Stomach (tissue), 9 donors: ENCODE results near the gene CYP27C1. TPM values are rescaled to one million over a fixed set of nuclear protein-coding genes. Genes with fewer than 3 reads are reported as not detected.
A peak's percentile ranks its signal among the peaks of the same experiment; 100 is the strongest.

ENCODE experiments used
- DNase-seq, 2 donors: peaks; one replicate each; pipeline versions ENCODE4 v3.0.0 to v3.0.0-alpha.2; 2013 to 2019
- H3K27ac ChIP-seq, 5 donors: fragments of 200-600 bp in 4 of 5; sonication (generic) in 4 of 5; one replicate each; pipeline ENCODE4 v1.5.1; 2013 to 2019; ENCODE audit warnings: mild to moderate bottlenecking in 1 of 5, moderate library complexity in 1 of 5
- H3K27me3 ChIP-seq, 3 donors: fragments of 200-600 bp; sonication (generic); one replicate each; pipeline ENCODE4 v1.5.1; 2017 to 2019; ENCODE audit warnings: mixed run types in 1 of 3
- H3K36me3 ChIP-seq, 4 donors: fragments of 200-600 bp; sonication (generic); 1 replicate in 3 of 4; 2 replicates in 1 of 4; pipeline ENCODE4 v1.5.1; 2016 to 2019
- H3K4me1 ChIP-seq, 4 donors: fragments of 200-600 bp; sonication (generic); one replicate each; pipeline ENCODE4 v1.5.1; 2016 to 2019
- H3K4me3 ChIP-seq, 4 donors: fragments of 200-600 bp; sonication (generic) in 3 of 4; one replicate each; pipeline ENCODE4 v1.5.1; 2016 to 2019; ENCODE audit warnings: mild to moderate bottlenecking in 1 of 4
- H3K9me3 ChIP-seq, 4 donors: fragments of 200-600 bp; sonication (generic); one replicate each; pipeline ENCODE4 v1.5.1; 2016 to 2019
- CTCF ChIP-seq, 7 experiments: fragments of 450-650 bp in 4 of 7; fragments of 200-600 bp in 3 of 7; sonication (generic) in 3 of 7; IDR thresholded peaks; one replicate each; pipeline ENCODE4 v1.5.1; 2016 to 2019; ENCODE audit warnings: antibody characterized with exemption in 7 of 7, control low read depth in 2 of 7, mild to moderate bottlenecking in 1 of 7
- EP300 ChIP-seq: sonication (generic); formaldehyde crosslinking; IDR thresholded peaks from one replicate; pipeline ENCODE4 v1.6.1; 2017; ENCODE audit warnings: antibody characterized with exemption
- POLR2A ChIP-seq, 4 donors: fragments of 450-650 bp; IDR thresholded peaks; one replicate each; pipeline ENCODE4 v1.6.1; 2016; ENCODE audit warnings: antibody characterized with exemption in 4 of 4, control low read depth in 2 of 4, mild to moderate bottlenecking in 1 of 4, moderate library complexity in 1 of 4
- POLR2AphosphoS5 ChIP-seq, 3 donors: sonication (generic); formaldehyde crosslinking; IDR thresholded peaks; one replicate each; pipeline ENCODE4 v1.6.1; 2016; ENCODE audit warnings: antibody characterized with exemption in 3 of 3
- WGBS, 5 donors: extraction: QIAGEN DNeasy Blood & Tissue Kit in 3 of 5; methylation state at CpG; one replicate each; pipeline versions ENCODE4 v1.1.5 to v1.1.7; 2013 to 2018; 5-methylcytosine and 5-hydroxymethylcytosine counted together
- intact Hi-C: fragments of 100-400 bp; cut with DNase I; formaldehyde crosslinking; loops from one replicate; pipeline ENCODE4 v1.15.1; 2023; ENCODE audit warnings: low total_unique reads
- polyA plus RNA-seq, 3 donors: library from polyadenylated mRNA; stranded (reverse); fragments of 200-250 nt; gene quantifications; one replicate each; pipeline ENCODE4 v1.2.3, GENCODE V29; 2013
- total RNA-seq, 5 donors: library from RNA; depleted of rRNA; stranded (reverse); fragments of >200 nt; gene quantifications; one replicate each; pipeline versions ENCODE4 v1.1.0 to v1.2.3, GENCODE V29; 2014 to 2016
- donor health status: healthy with polysubstance abuse.
- donor health status: Bipolar disorder and iron deficiency.
- donor health status: healthy.

The CYP27C1 gene
- total and polyA plus RNA-seq, 8 donors: 0.25 to 3.5 (median 0.40) TPM; not detected in 4

- DNase-seq: peak in 1 of 2 donors; percentile 9
- TF ChIP-seq CTCF (IDR thresholded peaks at IDR 0.05) (no peak), EP300 (no peak), POLR2AphosphoS5 (IDR thresholded peaks at IDR 0.05) (no peak), POLR2A (IDR thresholded peaks at IDR 0.05) (no peak)
- no peaks in the 10 kb centered on the region for H3K4me1 ChIP-seq
- H3K27ac ChIP-seq: no peak overlapping the region
- intact Hi-C loops: no loop called here
- 48 to 70% (median 62%) methylated on average over 4 of the region's 4 CpGs for WGBS, 5 donors
- H3K36me3 ChIP-seq: no peaks in the 10 kb centered on the region
- peaks cover 0 to 13% (median 0%) of the 10 kb centered on the region in 3 donors for H3K27me3 ChIP-seq
- no peak overlapping the region for H3K4me3 ChIP-seq
- no peaks in the 10 kb centered on the region for H3K9me3 ChIP-seq
Measured at GRCh38 chr2:127185705-127186104, 34.4 kb downstream of the CYP27C1 start.

- no peak for TF ChIP-seq CTCF (IDR thresholded peaks at IDR 0.05)
- no peak for TF ChIP-seq POLR2A (IDR thresholded peaks at IDR 0.05)
- TF ChIP-seq POLR2AphosphoS5 (IDR thresholded peaks at IDR 0.05): no peak
- TF ChIP-seq EP300: no peak
- H3K27ac ChIP-seq: no peak overlapping the region
- intact Hi-C loops: no loop called here
- H3K4me1 ChIP-seq: no peaks in the 10 kb centered on the region
- peaks cover 0 to 13% (median 0%) of the 10 kb centered on the region in 3 donors for H3K27me3 ChIP-seq
- DNase-seq: peak in 1 of 2 donors; percentile 24
- no peaks in the 10 kb centered on the region for H3K9me3 ChIP-seq
- H3K4me3 ChIP-seq: no peak overlapping the region
- H3K36me3 ChIP-seq: no peaks in the 10 kb centered on the region
- WGBS, 5 donors: 76 to 82% (median 81%) methylated on average over 7 to 9 of the region's 9 CpGs
Measured at GRCh38 chr2:127185093-127185492, 35.0 kb downstream of the CYP27C1 start.

- 58 to 76% (median 68%) methylated on average over 3 of the region's 3 CpGs for WGBS, 5 donors
Measured at GRCh38 chr2:127183771-127184170, 36.3 kb downstream of the CYP27C1 start.

GRCh38 chr2:127182626-127183458, 37.3 kb downstream of the CYP27C1 start:
- Histone ChIP-seq H3K27me3 (peaks cover 0 to 13% (median 0%) of the 10 kb centered on the region in 3 donors), H3K4me3 (no peak overlapping the region), H3K36me3 (no peaks in the 10 kb centered on the region), H3K4me1 (no peaks in the 10 kb centered on the region), H3K9me3 (no peaks in the 10 kb centered on the region), H3K27ac (no peak overlapping the region)
- WGBS, 5 donors: 84 to 92% (median 91%) methylated on average over 10 of the region's 10 CpGs
- TF ChIP-seq CTCF (IDR thresholded peaks at IDR 0.05): no peak
- DNase-seq: peak in 1 of 2 donors; percentile 5
- intact Hi-C loops: no loop called here

More at GRCh38 chr2:127183771-127184170, 36.3 kb downstream of the CYP27C1 start:
- Histone ChIP-seq H3K4me3 (no peak overlapping the region), H3K36me3 (no peaks in the 10 kb centered on the region), H3K27ac (no peak overlapping the region), H3K27me3 (peaks cover 0 to 13% (median 0%) of the 10 kb centered on the region in 3 donors), H3K4me1 (no peaks in the 10 kb centered on the region), H3K9me3 (no peaks in the 10 kb centered on the region)
- intact Hi-C loops: no loop called here
- peak in 1 of 2 donors; percentile 7 for DNase-seq
- no peak for TF ChIP-seq POLR2A (IDR thresholded peaks at IDR 0.05)
- TF ChIP-seq EP300: no peak
- no peak for TF ChIP-seq POLR2AphosphoS5 (IDR thresholded peaks at IDR 0.05)
- no peak for TF ChIP-seq CTCF (IDR thresholded peaks at IDR 0.05)
